HG03520 (cell line): ENCODE measurements around the gene SLC35B1.
A peak's percentile ranks its signal among the peaks of the same experiment; 100 is the strongest.

ENCODE experiments used
- ATAC-seq: cut with Tn5 transposase; IDR thresholded peaks from one replicate; pipeline ENCODE4 v1.9.1; 2021; ENCODE audit warnings: mild to moderate bottlenecking, moderate library complexity; ENCODE audit not compliant: unreplicated experiment

Gene SLC35B1

GRCh38 chr17:49700960-49701359 lies 6.8 kb downstream of the SLC35B1 start:
- ATAC-seq = no peak

DNA sequence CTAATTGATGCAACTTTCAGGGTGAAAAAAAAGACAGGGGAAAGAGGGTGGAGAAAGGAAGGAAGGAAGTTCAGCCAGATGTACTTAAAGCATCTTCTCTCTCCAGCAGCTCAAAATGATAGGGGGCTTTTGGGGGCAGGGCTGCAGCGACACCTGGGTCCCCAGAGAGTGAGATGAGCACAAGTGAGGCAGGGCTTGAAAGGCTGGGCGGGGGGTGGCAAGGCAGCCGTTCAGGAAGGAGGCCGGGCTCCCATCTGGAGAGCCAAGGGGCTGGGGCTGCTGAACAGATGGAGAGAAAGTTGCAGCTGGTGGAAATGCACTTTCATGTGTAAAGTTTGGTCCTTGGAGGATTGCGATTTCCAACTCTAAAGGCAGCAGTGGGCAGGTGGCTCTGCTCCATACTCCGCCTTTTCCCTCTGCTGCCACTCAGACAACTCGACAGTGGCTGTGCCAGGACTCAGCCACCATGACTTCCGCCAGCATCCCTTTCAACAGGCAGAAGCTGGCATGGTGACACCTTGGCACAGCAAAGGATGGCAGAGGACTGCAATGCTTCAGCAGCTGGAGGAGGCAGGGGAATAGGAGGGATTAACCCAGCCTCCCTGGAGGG lies 7.7 kb downstream of the SLC35B1 start:
- no peak for ATAC-seq

DNA sequence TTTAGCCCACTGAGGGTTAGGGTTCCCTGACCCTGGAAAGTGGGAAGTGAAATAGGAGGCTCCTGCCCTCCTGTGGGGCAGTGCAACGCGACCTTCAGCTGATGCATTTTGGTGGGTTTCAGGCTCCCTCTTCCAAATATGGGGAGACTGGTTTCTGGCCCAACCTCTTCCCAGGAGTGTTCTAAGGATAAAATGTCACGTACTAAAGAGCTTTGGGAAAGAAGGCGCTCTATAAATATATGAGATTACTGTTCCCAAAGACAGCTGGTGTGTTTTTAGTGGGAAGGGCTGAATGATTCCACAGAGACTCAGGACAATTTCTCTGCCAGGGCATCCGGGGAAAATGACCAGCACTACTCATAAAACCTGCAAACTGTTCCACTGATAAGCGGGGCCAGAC lies 9.8 kb downstream of the SLC35B1 start:
- ATAC-seq = no peak

DNA sequence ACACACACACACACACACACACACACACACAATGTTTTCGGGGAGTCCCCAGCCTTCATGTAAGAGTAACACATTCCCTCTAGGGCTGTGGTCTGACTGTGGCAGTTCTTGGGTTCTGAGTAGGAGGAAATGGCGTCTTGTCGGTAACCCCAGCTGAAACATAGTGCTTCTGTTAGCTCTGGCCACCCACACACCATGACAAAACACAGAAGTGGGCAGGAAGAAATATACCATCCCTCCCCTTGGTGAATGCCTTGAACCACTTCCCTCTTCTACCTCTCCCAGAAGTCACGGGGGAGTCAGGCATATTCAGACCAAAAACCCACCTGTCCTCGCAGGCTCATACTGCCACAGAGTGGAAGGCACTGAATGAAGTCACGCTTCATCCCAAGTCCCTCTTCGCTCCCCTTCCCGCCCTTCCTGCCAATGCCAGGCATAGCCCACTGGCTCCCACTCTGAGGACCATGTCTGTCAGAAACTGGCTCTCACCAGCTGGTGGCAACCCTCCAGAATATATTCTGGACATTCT lies 11.5 kb downstream of the SLC35B1 start:
- peak; percentile 73 for ATAC-seq

DNA sequence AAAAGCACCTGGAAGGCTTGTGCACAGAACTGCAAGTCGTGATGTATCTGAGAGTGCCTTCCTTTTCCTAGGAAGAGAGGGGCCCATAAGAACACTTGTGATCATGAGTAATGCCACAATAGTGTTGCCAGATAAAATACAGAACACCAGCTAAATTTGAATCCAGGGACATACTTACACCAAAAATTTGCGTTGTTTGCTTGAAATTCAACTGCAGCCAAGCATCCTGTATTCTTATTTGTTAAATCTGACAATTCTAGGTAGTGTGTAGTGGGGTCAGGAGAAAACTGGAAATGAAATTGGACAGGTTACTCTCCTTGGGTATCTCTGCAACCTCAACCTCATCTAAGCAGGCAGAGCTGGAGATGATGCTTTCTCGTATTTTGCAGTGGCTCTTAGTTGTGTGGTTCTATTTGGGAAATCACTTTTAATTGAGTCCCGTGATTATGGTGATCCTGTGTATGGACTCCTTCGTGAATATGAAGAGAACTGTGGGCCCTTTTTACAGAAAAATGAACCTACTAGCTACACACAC lies 12.0 kb downstream of the SLC35B1 start:
- ATAC-seq = no peak

- ATAC-seq = no peak
Observed at GRCh38 chr17:49694847-49695697, 12.7 kb downstream of the SLC35B1 start.

GRCh38 chr17:49692751-49693150 lies 15.0 kb downstream of the SLC35B1 start:
- no peak for ATAC-seq

DNA sequence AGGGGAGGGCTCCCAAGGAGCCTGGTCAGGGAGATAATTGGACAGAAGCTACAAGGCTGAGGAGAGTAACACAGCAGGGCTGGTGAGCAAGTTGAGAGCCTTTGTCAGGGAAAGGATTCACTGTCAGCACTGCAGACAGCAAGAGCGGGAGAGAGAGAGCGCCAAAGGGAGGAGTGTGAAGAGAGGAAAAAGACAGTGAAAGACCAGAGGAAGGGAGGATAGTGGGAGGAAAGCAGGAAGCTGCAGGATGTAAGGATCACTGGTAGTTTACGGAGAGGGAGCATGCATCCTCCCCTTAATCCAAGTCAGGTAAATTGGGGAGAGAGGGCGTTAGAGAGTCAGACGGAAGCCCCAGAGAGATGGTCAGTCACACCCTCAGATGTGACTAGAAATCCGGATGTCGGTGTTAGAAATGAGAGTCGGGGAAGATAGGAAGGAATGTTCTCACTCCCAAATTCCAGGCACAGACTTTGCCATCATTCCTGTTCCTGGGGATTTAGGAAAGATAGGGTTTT lies 16.0 kb downstream of the SLC35B1 start:
- no peak for ATAC-seq

GRCh38 chr17:49691086-49691676 lies 16.6 kb downstream of the SLC35B1 start:
- no peak for ATAC-seq

- no peak for ATAC-seq
Observed at GRCh38 chr17:49690256-49690655, 17.5 kb downstream of the SLC35B1 start.

- ATAC-seq = no peak
Observed at GRCh38 chr17:49688848-49689247, 18.9 kb downstream of the SLC35B1 start.

- ATAC-seq = no peak
Observed at GRCh38 chr17:49687878-49688491, 19.8 kb downstream of the SLC35B1 start.

- no peak for ATAC-seq
Observed at GRCh38 chr17:49681106-49681979, 26.4 kb downstream of the SLC35B1 start.

DNA sequence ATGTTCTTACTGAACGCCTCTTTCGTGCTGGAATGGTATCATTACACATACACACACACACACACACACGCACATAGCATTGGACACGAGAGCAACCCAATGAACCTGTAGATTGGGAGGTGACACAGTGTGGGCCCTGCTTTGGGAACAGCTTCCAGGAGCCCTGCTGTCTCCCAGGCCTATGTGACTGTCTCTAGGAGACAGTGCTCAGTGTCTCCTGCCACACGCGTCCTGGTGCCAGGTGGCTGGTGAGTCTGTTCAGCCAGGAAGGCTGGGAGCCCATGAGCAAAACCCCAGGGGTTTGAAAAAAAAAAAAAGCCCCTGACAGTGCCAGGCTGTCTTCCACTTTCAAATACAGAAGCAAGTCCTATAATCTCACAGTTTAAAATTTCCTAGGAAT lies 27.4 kb downstream of the SLC35B1 start:
- no peak for ATAC-seq

GRCh38 chr17:49677933-49678847 lies 29.6 kb downstream of the SLC35B1 start, which contains the start of gene SPOP:
SPOP (minus strand) TSS chr17:49678097; CDS start chr17:49622810, 55,287 bp downstream.
- ATAC-seq = peak; percentile 55

DNA sequence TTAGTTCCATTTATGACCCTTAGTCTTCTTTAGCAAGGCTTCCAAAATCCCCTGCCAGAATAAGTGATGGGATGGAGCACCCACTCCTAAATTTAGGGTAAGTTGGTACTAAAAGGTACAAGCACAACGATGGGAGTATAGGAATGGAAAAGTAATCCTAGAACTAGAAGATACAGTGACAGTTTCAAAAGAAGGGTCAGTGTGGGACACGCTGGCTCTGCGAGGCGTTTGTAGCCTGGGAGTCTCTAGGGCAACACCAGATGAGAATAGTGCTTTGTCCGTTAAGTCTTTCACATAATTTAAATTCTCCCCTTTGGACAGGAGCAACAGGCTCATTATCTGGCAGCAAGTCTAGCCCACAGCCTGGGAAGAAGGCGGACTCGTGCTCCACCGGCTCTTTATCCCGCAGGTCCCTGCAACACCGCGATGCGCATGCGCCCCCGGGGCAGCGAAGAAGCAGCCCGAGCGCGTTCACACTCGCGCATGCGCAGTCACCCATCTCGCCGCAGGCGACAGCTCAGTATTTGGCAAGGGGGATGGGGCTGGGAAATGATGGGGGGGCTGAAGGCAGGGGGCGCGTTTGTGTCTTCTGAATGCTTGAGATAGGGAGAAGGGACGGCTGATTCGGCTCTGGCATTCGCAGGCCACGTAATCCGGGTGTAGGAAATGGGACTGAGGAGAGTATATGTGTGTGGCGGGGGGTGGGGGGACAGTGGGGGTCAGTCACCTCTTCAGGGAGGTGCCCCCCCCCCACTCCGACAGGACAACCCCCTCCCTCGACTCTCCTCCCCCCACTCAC lies 30.4 kb downstream of the SLC35B1 start:
- peak; percentile 48 for ATAC-seq

- ATAC-seq = peak; percentile 56
Observed at GRCh38 chr17:49676276-49676868, 31.4 kb downstream of the SLC35B1 start.

DNA sequence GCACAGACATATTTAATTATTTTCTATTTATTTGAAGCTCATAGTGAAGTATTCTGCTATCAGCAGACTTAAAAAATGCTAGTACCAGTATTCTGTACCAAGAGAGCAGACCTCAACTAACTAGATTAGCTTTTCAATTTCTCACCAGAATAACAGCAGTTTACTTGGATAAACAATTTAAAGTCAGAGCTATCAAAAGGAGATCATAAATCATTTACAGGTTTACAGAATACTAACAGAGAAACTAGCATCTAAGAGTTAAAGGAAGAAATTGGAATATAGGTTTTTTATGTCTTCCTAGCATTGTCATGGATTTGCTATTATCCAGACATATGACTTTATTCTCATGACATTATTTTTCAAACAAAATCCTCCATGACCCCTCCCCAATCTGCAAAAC lies 33.3 kb downstream of the SLC35B1 start:
- ATAC-seq = no peak
